Activated gamma-delta T cell treated with anti-CD3 and anti-CD28 coated beads, Interleukin-2, amount 50 U/mL, for 16 hours (primary cell): ENCODE data around the gene CADM1.

ENCODE experiments used
- DNase-seq: peaks from one replicate; pipeline ENCODE4 v3.0.0-alpha.2; 2020; ENCODE audit warnings: low read depth

Gene CADM1

DNA sequence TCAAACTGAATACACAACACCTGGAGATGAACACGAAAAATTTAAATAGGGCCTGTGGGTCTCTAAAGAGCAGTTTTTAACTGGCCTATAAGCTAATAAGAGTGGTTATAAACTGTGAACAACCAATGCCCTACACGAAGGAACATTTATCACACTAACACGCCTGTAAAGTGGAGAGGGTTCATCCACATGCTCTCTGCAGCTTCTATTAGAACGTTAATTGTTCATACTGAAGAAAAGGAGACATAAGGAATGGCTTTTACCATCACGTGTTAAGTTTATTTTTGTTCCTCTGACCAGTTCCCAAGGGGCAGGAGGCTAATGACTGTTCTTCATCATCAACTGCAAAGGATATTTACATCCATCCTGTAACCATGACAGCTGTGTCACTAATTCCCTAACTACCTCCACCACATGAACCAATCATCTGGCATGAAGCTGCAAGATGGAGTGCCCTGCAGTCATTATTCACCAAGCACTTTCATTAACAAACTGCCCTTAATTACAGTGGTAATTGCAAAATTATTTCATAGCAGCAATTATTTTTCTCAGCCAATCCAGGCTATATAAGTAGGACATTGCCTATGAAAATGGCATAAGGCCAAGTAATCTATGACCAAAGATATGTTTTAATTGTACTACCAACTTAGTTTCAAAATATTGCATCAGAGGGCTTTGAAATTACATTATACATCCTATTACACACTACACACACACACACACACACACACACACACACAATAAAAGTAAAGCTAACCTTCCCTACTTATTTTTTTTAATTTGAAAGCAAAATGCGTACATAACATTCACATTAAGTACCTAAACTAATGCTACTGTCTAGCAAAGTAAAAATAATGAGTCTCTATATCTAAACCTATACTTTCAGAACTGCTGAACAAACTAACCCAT, 186.7 kb downstream of the CADM1 start:
- no peak for DNase-seq

- DNase-seq = no peak
Observed at GRCh38 chr11:115316696-115317095, 187.5 kb downstream of the CADM1 start.

- DNase-seq = no peak
Observed at GRCh38 chr11:115314330-115314920, 189.8 kb downstream of the CADM1 start.

- no peak for DNase-seq
Observed at GRCh38 chr11:115313224-115313838, 190.9 kb downstream of the CADM1 start.

GRCh38 chr11:115311949-115312348, 192.3 kb downstream of the CADM1 start:
- no peak for DNase-seq

- DNase-seq = no peak
Observed at GRCh38 chr11:115306689-115307088, 197.5 kb downstream of the CADM1 start.

- DNase-seq = no peak
Observed at GRCh38 chr11:115304774-115305472, 199.3 kb downstream of the CADM1 start.

GRCh38 chr11:115303929-115304531, 200.2 kb downstream of the CADM1 start:
- DNase-seq = no peak

DNA sequence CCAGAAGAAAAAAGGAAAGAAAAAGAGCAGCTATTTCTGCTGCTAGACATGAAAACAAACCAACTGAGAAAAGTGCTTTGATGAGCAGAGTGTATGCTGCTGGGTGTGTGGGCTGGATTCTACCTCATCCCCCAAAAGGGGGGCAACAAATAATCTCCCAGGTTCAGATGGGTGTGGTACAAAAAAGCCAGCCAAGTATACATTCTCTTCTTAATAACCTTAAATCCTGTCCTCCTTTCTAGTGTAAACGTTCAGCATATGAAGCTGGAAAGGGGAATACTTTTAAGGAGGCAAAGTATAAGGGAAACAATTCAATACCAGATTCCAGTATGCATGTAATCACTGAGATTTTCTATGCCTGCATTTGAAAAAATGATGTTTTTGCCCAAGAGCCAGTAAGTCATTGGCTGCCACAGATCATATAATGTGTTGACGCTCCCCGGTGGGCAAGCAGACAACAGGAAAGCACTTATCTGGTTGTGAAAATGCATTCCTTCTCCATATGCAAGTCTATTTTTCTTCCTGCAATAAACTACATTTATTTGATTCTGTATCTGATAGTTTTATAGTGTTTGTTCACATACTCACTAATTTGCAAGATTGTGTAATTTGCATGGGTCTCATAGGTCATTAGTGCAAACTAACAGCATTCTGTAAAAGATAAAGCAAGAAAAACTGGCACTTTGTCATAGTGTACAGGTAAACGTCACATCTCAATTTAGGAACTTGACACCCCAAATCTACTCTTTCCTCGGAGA, 201.1 kb downstream of the CADM1 start:
- DNase-seq = no peak

DNA sequence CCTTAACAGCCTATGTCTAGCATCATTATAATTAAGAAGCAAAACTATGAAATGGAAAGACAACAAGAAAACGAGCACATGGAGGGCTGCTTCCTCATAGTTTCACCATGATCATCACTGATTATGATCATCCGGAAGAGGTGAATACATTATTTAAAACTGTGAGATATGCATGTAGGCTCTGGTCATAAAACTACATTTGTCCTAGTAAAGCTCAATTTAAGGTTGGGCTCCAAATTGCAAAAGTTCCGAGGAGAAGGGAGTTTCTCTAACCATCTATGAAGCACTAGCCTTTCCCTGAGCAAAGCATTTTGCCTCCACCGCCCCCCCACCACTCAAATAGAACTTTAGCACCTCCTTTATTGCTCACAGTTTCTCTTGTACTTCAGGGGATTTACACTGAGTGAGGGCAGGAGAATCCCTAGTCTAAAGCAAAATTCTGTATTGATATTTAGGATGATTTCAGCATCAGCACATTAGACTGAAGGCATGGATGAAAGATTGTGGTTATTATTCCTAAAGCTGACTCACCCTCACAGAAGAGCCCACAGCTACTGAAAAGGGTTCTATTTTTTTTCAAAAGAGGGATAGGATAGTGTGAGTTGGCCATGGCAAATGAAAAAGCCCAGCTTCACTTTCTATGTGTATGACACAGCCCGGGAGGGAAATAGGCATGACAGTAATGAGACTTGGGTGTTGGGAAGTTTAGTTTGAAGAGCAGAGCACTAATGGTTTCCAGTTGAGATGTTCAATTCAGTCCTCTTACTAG, 203.4 kb downstream of the CADM1 start:
- DNase-seq = no peak

- DNase-seq = no peak
Observed at GRCh38 chr11:115298300-115299012, 205.8 kb downstream of the CADM1 start.

GRCh38 chr11:115297330-115297729, 206.9 kb downstream of the CADM1 start:
- no peak for DNase-seq

DNA sequence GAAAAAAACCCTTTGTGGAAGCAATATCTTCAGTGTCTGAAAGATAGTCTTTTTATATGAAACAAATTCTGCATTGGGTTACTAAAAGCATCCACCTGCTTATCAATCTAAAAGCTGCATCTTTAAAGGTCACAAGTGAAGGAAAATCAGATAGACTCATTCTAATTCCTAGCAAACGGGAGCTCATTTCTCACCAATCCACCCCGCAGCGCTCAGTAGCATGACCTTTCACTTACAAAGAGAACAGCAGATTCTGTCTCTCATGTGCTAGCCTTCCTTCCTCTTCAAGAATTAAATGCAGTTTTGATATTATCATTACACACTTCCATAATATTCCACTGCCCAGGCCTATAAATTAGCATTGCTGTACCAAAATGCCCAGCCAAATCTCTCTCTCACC, 212.9 kb downstream of the CADM1 start:
- DNase-seq = no peak

- DNase-seq = no peak
Observed at GRCh38 chr11:115290893-115291292, 213.3 kb downstream of the CADM1 start.

DNA sequence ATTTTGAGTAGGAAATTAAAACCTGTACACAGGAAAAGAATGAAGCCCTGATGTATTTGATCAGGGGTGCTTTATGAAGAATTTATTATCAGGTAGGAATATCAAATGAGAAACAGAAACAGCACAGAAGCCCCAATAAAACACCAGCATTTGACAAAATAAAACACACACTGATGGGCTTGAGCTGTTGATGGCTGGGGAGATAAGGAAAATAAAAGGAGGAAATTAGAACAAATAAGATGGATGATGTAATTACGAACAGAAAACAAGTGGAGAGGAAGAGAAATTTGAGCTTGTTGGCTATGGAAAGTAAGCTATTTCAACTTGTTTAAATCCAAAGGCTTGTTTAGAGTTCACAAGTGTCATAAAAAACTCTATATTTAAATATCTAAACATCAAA, 213.7 kb downstream of the CADM1 start:
- no peak for DNase-seq

DNA sequence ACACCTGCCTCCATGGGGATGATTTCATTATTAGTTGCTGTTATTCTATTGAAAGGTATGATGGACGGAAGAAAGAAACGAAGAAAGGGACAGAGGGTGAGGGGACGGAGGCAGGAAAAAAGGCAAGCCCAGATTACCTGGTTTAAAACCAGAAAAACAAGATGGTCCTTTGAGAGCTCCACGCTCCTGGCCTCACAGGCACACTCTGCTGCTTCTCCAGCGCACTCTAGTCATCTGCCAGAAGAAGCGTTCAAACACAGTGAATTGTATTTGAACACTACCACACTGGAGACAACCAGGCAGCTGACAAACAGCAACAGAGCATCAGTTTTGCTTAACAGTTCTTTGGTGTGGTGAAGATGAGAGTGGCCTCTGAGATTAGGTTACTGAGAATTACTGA, 216.9 kb downstream of the CADM1 start:
- no peak for DNase-seq

- no peak for DNase-seq
Observed at GRCh38 chr11:115286614-115287013, 217.6 kb downstream of the CADM1 start.

DNA sequence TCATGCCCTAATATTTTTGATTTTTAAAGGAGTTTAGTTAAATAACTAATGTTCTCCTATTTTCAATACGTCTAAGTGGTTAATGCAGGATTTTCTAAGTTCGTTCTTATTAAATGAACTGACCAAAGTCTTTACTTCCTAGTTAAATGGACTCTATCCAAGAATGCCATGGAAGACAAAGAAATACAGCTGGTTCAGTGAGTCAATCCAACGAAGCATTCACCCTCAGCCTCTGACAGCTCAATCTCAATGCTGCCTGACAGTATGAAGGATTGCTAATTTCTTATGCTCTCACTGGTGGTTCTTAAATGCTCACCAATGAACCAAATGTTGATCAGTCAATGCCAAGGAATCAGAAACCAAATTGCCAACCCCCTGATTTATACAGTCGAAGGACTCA, 219.4 kb downstream of the CADM1 start:
- DNase-seq = no peak

DNA sequence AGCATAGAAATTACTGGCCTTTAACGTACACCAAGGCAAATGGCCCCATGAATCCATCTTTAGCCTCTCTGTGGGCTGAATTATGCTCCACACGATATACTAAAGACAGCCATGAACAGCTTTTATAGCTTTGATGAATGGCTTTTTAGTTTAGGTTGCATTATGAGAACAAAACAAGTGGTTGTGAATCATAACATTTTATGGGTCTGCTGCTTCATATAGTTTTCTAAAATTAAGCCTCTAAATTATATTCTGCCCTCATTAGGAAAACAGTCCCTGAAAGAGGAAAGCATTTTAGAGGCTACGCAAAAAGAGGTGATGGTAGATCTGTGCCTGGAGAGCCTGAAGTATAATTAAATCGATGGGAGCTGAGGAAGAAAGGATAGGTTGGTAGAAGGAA, 221.3 kb downstream of the CADM1 start:
- DNase-seq = no peak

GRCh38 chr11:115280775-115281174, 223.4 kb downstream of the CADM1 start:
- DNase-seq = no peak
